GM21423 (cell line): ENCODE measurements around the gene SLC38A1.
"Not testable (repeated sequence)": the region's sequence is repeated elsewhere in the genome, so short reads cannot be mapped to it uniquely, and the experiment has no call there.

ENCODE experiments used
- ATAC-seq: cut with Tn5 transposase; IDR thresholded peaks from one replicate; pipeline ENCODE4 v1.9.1; 2021; ENCODE audit warnings: mild to moderate bottlenecking, moderate library complexity; ENCODE audit not compliant: unreplicated experiment

The SLC38A1 gene

DNA sequence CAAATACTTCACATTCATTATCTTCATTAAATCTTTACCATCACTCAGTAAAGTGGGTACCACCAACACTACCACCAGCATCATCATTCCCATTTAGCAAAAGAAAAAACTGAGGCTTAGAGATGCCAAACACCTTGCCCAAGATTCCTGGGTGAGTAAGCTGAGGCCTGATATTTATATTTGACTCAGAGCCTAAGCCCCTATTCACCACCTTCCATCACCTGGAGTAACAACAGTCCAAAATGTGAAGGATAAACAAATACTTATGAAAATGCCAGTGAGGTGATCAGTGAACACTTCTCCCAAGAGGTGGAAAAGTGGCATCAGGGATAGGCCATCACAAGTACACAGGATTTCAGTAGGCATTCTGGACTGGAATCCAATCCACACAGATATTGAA is 3.7 kb downstream of the SLC38A1 start:
- no peak for ATAC-seq

DNA sequence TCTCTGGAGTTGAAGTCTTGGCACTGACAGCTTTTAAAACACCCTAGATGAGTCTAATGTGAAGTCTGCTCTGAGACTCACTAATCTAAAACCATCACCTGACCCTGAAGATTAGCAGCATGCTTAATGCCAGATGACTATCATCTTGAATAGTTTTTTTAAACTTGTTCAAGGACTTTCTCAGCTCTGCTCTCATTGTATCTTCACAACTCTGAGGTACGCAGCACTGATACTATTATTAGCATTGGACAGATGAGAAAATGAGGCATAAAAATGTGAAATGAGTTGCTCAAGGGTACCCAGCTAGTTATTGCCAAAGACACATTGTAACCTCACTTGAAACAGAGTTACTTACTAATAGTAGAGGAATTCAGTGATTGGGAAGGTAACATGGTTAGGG is 4.8 kb downstream of the SLC38A1 start:
- no peak for ATAC-seq

DNA sequence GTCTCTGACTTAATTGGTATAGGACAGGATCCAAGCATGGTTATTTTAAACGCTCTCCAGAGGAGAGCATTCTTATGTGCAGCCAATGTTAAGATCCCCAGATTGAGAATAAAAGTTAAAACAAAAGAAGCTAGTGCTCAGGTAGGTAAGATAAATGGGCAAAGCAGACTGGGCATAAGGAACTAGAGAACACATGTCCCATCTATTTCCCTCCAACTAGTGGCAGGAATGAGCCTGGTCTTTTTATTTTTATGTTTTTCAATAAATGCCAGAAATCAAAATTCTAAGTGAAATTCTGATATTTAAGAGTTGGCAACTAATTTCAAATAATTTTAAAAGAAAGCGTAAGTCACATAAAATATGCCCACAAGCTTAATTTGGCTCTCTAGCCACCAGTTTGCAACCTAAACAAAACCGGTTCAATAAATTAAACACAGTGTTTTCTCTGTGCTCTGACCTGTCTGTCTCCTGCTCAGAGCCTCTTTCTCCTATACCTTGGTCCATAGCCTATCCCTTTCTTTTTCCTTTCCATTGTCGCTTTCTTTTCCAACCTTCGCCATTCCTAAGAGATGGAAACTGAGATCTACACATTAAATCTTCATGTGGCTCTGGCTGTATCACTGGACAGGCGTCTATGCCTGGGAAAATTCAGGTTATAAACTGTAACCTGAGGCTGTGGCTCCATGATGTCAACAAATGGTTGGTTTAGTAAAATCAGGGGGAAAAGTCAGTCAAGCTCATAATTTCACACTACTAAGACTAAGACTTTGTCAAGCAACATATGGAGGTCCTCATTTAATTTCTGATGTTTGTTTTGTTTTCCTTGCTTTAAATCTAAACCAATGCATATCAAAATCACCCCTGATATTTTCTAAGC is 5.5 kb downstream of the SLC38A1 start:
- ATAC-seq: no peak

DNA sequence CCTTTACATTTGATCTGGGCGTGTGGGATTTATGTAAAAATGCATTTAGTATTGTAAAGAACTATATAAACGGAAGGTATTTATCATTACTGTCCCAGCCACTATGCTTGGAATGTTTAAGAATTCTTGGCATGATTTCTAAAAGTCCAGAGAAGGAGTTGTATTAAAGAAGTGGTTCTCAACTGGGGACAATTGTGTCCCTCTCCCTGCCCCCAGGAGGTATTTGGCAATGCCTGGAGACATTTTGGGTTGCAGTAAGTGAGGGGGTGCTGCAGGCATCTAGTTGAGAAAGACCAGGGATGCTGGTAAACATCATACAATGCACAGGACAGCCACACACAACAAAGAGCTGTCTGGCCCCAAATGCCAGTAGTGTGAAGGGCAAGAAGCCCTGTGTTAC is 7.2 kb downstream of the SLC38A1 start:
- no peak for ATAC-seq

DNA sequence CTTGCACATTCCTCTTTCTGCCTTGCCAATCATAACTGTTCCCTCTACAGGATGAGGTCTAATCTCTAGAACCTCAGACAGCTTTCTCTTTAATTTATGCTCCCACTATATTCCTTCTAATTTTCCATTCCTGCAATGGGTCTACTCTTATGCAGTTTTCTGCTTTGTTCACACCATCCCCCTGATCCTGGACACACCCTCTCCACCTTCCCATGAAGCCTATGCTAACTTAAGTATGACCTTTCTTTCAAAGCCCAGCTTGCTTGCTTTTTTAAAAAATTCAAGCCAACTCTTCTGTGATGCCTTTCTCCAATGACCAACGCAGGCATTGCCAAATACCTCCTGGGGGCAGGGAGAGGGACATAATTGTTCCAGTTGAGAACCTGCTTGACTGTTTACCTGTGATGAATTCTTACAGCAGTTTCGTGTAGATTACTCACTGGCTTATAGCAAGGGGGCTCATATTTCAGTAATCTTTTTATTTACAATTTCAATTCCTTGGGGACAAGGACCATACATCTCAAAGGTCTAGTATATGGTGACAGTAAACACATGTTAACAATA is 7.8 kb downstream of the SLC38A1 start:
- no peak for ATAC-seq

DNA sequence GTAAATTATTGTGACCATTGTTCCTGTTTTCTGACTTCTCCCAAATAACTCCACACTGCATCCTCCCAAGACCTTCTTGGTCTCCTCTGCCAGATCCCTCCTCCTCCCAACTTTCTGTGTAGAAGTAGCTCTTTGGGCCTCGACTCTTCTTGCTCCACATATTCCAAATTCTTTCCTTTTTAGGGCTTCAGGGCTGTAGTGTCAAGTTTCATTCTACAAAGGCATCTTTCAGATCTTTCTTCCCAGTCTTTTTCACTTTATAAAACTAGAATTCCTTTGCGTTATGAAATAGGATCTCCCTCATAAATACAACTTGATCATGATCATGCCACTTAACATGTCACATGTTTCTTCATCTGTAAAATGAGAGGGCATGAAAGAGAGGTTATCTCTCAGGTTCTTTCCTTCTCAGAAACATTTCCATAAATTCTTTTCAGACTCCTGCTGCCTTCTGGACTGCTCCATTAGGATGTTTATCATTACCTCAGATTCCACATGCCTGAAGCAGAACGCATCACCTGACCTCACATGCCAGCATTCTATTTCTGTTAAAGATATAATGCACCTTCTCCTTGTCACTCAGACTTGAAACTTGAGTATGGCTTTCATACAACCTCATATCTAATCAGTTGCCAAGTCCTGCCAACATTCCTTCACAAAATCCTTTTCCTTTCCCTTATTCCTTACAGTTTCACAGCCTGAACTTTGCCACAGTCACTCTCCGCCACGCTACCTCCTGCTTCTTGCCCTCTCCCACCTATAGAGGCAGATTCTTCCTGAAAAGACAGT is 8.5 kb downstream of the SLC38A1 start:
- no peak for ATAC-seq

DNA sequence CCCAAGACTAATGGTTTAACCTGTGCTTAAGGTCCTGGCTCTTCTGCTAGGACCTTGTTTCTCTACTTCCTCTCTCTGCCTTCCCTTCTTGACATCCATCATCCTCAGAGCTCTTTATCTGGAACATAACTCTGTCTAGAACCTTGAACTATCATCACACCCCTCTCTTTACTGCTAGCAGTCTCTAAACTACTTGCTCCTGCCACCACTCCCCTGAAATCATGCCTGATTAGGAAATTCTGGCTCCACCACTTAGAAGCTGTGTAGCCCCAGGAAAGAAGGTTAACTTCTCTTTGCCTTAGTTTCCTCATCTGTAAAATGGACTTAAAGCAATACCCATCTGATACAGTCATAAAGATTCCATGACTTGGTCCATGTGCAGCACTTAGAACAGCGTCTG is 9.1 kb downstream of the SLC38A1 start:
- no peak for ATAC-seq

DNA sequence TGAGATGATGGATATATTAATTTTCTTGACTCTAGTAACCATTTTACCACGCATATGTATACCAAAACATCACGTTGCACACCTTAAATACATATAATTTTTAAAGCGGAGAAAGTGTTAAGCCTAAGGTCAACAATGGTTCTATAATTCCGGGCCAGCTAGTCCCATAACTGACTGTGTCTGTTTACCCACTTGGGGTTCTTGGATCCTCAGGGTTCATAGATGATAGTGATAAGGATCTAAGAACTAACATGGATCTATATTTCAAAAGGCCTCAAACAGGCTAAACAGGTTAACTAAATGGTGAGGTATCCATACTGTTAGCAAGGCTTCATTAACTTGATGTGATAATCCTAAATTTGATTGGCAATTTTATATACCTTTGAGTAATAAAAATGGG is 9.8 kb downstream of the SLC38A1 start:
- ATAC-seq: no peak

DNA sequence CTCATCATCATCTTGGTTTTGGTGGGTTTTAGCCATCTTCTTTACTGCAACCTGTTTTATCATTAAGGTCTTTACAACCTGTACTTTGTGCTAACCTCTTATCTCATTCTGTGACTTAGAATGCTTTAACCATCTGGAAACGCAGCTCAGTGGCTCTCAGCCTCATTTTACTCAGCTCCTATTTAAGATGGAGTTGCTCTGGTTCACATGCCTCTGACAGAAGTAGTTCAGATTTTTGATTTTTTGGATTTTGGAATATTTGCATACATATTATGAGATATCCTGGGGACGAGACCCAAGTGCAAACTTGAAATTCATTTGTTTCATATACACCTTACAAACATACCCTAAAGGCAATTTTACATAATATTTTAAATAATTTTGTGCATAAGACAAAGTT is 10.7 kb downstream of the SLC38A1 start:
- no peak for ATAC-seq

DNA sequence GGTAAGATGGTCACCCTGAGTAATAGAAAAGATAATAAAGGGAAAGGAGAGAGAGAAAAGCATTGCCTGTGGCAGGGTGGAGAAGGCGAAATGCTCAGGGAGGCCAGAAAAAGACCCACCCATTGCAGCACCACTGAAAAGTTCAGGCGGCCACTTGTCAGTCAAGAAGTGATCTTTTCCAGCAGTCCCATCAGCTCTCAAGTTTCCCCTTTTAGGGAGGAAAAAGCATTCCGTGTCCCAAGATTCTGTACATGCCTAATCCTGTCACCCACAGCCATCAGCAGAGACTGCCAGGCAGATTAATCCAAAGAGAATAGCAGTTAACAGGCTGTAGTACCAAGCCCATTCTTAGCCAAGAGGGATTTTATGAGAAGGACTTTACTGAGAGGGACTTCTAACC is 11.9 kb downstream of the SLC38A1 start:
- no peak for ATAC-seq

DNA sequence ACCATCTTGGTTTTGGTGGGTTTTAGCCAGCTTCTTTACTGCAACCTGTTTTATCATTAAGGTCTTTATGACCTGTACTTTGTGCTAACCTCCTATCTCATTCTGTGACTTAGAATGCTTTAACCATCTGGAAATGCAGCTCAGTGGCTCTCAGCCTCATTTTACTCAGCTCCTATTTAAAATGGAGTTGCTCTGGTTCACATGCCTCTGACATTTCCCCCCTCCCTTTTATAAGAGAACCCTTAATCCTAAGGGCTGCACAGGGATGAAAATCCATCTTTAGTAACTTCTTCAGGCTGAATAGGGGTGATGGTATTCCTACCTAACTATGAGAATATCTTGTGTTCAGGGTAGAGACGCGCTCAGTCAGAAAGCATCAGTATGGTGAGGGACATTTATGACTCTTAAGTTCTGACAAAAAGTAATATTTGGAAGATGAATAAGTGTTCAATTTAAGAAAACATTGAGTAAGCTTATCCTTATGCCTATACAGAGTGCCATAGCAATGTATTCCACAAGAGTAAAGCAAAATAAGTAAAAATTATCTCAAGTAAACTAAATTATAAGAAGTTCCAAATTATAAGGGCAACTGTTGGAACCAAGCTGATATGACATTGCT is 15.2 kb downstream of the SLC38A1 start:
- no peak for ATAC-seq

DNA sequence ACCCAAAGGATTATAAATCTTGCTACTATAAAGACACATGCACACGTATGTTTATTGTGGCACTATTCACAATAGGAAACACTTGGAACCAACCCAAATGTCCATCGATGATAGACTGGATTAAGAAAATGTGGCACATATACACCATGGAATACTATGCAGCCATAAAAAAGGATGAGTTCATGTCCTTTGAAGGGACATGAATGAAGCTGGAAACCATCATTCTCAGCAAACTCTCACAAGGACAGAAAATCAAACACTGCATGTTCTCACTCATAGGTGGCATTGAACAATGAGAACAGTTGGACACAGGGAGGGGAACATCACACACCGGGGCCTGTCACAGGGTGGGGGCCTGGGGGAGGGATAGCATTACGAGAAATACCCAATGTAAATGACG is 16.8 kb downstream of the SLC38A1 start:
- ATAC-seq: not testable (repeated sequence)

DNA sequence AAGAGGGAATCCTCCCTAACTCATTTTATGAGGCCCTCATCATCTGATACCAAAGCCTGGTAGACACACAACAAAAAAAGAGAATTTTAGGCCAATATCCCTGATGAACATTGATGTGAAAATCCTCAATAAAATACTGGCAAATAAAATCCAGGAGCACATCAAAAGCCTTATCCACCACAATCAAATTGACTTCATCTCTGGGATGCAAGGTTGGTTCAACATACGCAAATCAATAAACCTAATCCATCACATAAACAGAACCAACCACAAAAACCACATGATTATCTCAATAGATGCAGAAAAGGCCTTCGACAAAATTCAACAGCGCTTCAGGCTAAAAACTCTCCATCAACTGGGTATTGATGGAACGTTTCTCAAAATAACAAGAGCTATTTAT is 18.9 kb downstream of the SLC38A1 start:
- ATAC-seq: not testable (repeated sequence)

DNA sequence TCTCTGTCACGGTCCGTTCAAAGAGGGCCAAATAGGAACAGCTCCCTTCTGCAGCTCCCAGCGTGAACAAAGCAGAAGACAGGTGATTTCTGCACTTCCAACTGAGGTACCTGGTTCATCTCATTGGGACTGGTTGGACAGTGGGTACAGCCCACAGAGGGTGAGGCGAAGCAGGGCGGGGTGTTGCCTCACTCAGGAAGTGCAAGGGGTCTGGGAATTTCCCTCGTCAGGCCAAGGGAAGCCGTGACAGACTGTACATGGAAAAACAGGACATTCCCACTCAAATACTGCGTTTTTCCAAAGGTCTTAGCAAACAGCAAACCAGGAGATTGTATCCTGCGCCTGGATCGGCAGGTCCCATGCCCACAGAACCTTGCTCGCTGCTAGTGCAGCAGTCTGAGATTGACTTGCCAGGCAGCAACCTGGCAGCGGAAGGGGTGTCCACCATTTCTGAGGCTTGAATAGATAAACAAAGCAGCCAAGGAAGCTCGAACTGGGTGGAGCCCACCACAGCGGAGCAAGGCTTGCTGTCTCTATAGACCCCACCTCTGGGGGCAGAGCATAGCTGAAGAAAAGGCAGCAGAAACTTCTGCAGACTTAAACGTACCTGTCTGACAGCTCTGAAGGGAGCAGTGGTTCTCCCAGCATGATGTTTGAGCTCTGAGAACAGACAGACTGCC is 22.7 kb downstream of the SLC38A1 start:
- ATAC-seq: no peak

DNA sequence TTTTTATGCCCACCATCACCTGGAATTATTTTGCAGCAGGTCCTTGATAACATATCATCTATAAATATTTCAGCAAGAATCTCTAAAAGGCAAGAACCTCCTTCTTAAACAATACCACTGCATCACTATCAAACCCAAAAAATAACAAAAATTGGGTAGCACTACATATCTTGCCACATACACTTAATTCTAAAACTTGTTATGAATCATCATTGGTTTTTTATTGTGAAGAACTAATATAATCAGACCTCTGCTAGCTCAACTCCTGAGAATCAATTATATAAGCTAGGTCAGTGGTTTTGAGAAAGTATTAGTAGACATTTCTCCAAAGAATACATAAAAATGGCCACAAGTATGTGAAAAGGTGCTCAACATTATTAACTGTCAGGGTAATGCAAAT is 23.8 kb downstream of the SLC38A1 start:
- no peak for ATAC-seq

DNA sequence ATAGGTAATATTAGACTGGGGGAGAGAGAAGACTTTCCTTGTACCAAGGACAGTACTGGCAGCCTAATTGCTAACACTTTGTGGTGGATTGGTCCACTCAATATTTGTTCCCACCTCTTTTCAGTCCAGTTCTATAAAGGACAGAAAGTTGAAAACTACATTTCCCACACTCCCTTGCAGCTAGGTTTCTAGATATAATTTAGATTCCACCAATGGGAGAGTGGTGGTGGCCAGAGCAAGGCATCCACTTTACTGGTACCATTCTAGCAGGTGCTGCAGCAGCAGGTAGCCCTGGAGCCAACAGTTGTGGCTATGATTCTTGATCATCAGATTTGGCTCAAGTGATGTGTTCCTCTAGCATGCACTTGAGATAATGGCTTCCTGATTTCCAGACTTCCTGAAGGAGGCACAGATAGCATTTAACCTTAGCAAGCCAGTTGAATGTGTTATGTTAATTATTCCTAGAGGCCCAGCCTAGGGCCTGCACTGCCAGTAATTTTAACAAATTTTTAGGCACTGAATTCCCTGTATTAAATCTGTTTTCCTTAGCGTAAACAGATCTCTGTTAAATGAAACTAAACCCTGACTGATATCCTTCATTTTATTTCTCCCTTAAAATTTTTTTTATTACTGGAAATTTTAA is 24.4 kb downstream of the SLC38A1 start:
- ATAC-seq: no peak

DNA sequence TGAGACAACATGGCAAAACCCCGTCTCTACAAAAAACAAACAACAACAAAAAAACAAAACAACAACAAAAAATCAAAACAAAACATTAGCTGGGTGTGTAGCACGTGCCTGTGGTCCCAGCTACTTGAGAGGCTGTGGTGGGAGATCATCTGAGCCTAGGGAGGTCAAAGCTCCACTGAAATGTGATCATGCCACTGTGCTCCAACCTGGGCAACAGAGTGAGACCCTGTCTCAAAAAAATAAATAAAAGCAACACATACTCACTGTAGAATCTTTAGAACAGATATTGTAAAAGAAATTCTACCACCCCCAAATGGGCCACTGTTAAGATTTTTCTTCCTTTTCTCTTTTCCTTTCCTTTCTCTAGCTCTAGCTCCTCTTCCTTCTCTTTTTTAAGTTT is 26.3 kb downstream of the SLC38A1 start:
- ATAC-seq: no peak

DNA sequence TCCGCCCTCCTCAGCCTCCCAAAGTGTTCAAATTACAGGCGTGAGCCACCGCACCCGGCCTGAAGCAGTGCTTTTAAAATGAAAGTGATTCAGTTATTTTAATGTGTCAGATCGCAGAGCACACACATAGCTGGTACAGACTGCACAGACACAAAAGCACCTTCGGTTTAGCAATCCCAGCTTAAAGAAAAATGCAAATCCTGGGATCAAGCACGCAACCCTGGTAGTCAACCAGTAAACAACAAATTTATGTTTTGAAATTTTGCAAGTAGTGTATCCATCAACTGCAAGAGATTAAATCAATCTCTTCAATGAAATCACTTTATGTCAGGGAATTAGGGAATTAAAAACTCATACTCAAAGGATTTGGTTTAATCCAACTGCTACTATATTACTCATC is 28.4 kb downstream of the SLC38A1 start:
- no peak for ATAC-seq

DNA sequence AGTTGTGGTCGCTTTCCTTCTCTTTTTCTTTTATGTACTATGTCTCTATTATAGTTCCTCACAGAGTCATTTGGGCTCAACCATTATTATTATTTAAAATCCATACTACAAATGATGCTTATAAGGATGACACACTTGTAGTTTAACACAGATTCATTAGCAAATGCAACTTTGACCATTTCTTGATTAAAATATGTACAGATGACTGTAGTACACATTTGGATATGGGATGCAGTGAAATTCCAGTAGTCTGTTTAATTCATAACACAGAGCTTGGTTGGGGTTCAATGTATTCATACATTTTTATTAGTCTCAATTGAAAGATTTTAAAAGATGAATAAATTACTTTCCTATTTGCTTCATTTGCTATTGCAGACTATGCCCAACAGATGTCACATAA is 30.0 kb downstream of the SLC38A1 start:
- ATAC-seq: no peak

DNA sequence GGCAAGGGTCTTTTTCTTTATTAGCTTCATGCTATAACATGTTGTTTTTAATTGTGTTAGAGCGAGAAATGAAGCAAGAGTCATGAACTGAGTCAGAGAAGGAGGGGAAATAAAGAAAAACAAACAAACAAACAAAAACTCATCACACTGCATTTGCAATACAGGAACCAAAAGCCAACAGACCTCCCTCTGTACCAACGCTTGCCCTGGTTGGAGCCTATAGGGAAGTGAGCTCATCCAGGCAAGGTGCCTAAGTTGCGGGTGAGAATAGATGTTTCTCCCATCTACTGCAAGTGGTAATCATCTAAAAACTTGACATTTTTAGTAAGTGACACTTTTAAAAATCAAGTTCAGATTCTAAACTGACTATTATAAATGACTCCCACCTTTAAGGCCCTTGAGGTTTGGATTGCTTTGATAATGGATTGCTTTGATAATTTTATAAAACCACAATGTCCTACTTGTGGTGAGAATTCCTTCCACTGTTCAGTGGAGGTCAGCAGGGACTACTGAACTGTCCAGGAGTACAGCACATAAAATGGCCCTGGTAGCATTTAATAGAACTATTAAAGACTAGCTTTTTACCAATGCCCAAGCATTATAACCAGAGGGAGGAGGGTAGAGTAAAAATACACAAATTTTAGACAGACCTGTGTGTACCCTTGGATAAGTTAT is 31.3 kb downstream of the SLC38A1 start:
- no peak for ATAC-seq
